GM21423 (cell line): ENCODE results near the gene ADAMTS17.

Experiments used
- ATAC-seq: cut with Tn5 transposase; IDR thresholded peaks from one replicate; pipeline ENCODE4 v1.9.1; 2021; ENCODE audit warnings: mild to moderate bottlenecking, moderate library complexity; ENCODE audit not compliant: unreplicated experiment

The ADAMTS17 gene

DNA sequence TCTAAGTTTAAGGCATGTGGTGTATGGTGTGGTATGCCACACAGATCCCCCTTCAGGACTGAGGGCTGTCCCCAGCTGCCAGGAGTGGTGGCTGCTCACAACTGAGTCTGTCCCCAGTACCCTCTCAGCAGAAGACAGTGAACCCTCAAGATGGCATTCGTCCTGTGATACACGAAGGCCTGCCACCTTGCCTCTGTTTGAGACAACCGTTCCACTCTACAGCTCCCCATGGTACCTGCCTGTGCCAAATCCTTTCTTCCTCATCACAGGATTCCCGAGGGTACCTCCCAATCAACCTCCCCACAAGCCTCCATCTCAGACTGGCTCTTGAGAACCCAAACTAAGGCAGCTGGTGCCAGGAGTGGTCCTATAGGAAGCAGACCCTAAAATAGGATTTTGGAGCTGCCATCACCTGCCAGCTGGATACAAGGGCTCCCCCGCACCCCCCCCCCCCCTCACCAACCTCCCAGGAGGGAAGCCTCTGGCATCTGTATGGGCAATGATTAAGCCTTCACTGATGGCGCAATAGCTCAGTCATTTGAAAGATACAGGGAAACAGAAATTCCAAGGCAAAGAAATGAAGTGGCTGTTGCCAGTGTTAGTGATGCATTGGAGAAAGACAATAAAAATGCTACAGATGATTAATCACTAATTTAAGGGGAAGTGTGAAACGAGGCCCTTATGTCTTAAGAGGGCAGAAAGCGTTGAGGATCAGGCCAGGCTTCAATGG is 378.5 kb downstream of the ADAMTS17 start:
- no peak for ATAC-seq

DNA sequence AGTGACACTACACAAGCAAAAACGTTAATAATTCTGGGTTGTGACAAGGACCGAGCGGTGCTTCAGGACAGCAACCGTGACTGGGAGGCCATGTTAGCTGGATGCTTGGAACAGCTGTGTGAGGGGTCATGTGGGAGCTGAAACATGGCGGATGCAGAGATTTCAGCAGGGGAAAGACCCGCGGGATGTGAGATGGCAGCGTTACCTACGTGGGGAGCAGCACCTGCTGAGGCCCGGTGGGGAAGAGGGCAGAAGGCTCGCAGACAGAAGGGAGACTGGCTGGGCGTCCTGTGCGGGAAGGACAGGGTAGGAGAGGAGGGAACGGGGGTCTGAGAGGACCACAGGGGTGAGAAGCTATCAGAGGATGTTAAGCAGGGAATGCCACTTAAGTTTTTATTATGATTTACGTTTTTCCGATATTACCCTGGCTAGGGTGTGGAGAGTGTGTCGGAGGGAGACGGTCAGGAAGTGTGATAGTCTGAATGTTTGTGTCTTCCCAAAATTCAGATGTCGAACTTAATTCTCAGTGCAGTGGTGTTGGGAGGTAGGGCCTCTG is 379.7 kb downstream of the ADAMTS17 start:
- no peak for ATAC-seq

DNA sequence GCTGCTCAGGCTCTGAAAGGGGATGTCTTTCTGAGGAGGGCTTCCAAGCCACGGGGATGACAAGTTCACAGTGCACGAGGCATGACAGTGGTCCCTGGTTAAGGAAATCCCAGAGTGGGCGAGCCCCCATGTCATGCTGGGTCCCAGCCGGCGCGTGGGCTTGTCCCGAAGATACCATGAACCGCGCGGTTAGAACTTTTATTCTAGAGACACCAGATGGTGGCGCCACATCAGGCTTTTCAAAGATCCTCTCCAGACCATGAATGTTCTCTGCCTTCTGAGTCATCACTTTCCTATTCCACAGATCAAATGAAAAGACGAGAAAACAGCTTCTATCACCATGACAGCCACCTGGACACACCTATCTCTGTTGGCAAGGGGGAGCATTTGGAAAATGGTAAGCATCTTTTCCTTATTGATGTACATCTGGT is 380.7 kb downstream of the ADAMTS17 start:
- ATAC-seq = no peak

DNA sequence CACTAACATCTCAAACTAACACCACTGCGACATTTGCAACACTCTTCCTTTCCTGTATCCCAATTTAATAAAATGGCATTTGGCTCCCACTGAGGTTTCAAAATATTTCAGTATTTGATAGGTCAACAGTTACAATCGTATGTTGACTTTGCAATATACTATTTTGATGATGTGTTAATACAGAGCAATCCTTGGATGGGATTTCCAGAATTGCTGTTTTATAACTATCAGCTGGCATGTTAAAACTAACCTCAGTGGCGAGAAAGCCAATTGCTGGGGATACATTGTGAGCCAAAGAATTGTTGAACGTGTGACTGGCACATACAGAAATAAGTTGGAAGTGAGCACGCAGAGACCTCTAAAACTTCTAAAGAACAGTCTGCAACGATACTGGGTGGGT is 382.4 kb downstream of the ADAMTS17 start:
- no peak for ATAC-seq

DNA sequence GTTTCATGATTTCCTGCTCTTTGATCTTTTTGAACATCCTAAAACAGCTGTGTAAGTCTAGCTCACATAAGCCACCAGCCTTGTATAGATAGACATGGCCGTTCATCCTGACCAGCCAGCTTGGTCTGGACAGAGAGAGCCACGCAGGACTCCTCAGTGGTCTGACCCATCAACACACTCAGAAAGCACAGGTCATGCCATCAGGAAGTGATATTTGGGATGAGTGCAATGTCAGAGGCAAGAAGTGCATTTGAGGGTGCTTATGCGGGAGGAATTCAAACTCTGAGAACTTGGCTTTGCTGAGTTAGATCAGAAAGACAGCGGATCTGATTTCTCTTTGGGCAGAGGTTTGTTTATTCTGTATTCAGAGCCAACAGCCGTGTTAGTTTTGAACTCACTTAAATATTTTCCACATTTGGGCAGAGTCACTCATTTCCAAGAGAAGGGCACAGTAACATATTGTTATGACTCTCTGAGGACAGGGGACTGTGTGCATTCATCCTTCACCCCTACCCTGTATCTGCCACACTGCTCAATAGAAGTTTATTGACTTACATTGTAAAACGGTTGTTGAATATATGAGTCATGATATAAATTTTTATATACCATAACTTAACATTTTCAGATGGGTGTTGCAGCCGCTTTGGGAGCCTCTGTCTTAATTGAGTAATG is 383.2 kb downstream of the ADAMTS17 start:
- ATAC-seq = no peak

DNA sequence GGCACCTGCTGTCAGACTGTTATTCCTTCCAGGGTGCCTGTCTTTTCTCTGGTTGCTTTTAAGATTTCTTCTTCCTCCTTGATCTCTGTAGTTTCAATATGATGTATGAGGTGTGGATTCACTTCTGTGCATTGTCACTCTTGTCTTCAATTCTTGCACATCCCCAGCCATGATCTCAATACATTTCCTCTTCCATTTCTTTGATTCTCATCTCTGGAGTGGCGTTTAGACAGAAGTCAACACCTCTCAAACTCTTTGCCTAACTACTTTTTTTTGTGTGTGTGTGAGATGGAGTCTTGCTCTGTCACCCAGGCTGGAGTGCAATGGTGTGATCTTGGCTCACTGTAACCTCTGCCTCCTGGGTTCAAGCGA is 384.1 kb downstream of the ADAMTS17 start:
- ATAC-seq = no peak

DNA sequence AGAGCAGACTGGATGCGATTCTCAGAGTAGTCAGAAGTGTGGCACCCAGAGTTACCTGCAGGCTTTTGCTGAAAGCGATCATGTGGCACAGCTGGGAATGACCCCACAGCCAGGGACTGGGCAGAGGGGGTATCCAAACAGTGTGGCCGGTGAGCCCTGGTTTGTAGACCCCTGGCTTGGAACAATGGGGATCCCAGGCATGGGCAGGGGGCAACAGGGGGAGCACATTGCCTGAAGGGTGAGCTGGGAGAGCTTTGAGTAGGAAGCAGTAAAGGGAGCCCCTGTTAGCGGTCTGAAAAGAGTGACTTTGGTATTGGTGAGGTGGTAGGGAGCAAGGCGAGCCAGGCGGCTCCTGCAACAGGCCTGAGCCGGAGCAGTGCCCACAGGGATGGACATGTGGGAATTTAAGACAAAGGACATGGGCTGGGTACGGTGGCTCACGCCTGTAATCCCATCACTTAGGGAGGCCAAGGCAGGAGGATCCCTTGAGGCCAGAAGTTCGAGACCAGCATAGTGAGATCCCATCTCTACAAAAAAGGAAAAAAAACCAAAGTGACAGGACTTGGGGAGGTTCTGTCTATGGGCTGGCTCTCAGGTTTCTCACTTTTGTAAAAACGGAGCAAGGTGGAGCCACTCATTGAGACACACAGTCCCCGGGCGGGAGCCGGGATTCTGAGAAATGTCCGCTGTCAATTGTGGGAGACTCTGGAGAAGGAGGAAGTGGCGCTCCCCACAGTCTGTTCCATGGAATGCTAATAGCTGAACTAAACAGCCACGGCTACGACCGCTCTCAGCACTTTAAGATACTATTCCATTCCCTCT is 384.7 kb downstream of the ADAMTS17 start:
- ATAC-seq = no peak

DNA sequence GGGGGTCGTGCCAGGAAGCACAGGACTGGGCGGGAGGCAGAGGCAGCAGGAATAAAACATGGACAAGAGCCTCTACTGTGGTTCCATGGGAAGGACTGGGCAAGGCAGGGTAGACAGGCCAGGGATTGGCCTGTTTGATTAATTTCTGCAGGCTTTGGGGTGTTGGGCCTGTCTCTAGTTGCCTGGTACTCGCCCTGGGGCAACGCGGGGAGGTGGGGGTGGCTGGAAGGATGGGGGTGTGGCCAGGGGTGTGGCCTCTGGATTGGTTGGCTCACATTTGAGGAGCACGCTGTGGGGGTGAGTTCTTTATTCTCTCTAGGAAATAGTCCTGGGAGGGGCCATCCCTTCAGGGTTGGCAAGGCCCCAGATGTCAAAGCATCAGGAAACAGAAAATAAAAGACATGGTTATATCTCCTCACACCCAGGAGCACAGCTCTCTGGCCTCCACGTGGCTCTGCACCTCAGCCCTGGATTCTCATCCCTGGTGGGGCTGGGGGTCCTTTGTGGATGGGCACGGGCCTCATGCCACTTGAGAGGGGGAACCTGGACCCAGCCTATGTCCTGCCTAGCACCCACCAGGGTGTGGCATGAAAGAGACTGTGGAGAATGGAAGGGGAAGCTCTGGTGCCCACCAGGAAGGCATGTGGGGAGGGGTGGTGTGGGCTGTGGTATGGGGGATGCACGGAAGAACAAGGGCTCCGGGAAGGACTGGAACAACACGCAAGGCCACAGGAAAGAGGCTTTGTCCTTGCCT is 385.6 kb downstream of the ADAMTS17 start:
- no peak for ATAC-seq

DNA sequence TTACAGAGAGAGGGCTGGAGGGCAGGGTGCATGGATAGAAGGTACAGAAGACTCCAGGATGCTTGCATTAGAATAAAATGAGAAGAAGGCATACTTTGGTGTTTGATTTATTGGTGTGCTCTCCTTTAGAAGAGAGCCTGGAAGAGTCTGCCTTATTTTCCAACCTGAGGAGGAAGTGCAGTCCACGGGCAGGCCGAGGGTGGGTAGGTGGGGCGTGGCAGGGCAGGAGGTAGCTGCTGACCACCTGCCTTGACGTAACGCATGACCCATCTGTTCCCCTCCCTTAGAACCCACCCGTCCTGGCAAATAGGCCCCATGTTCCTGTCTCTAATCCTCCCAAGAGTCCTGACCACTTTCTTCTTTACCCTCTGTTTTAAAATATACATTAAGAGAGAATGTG is 386.2 kb downstream of the ADAMTS17 start:
- ATAC-seq = no peak

DNA sequence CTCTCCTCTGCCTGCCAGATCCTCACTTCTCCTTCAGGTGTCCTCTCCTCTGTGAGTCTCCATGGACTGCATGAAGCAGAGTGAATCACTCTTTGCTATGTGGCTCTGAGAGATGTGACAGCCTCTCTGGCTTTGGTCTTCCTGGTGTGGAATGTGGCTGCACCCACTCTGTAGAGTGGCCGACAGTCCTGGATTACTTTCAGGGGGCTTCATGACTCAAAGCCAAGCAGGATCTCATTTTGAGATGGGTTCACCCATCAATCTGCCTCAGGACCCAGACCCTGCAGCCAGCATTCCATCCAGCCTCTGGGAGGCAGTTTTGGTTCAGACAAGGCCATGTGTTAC is 386.6 kb downstream of the ADAMTS17 start:
- no peak for ATAC-seq

DNA sequence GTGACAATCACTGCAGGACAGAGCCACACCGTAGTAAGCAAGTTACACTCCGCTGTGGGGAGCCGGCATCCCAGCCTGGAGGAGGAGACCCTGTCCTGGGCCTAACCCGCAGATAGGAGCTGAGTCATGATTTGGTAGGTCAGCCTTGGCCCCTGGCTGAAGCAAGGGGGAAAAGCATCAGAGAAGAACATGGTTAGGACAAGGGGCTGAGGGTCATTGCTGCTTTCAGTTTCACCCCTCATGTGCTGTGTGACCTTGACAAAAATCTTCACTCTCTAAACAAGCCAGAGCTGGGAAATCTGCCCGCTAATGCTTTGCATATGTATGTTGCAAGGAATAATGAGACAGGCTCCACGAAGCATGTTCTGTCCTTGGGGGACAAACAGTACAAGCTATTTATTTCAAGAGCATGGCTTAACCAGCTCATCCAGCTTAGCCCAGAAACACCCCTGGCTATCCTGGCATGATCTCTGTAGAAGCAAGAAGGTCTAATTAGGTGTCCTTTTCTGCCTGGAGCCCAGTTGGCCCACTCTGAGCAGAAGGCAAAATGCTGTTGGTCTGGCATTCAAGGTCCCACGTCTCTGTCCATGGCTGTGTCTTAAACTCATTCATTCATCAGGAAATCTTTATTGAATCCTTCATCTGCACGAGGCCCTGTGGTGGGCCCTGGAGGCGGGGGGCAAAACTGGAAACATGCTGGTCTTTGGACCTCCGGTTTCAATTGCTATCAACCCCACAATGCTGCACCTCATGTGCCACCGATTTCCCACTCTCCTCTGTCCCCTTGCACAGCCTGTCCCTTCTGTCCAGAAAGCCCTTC is 387.2 kb downstream of the ADAMTS17 start:
- no peak for ATAC-seq

DNA sequence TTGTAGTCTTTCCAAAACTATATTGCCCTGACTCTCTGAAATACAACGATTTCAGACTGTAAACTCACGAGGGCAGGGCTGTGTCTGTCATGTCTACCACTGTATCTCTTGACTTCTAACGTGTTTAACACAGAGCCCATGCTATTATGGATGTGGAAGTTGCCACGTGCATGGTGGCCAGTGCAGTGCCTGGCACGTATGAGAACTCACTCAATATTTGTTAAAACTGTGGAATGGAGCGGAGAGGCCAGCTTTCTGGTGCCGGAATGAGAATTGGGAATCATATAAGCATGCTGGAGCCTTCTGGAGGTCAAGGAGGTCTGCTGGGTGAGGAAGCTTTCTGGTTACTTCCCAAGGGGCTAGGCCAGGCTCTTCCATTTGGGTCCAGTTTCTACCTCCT is 387.9 kb downstream of the ADAMTS17 start:
- ATAC-seq = no peak

DNA sequence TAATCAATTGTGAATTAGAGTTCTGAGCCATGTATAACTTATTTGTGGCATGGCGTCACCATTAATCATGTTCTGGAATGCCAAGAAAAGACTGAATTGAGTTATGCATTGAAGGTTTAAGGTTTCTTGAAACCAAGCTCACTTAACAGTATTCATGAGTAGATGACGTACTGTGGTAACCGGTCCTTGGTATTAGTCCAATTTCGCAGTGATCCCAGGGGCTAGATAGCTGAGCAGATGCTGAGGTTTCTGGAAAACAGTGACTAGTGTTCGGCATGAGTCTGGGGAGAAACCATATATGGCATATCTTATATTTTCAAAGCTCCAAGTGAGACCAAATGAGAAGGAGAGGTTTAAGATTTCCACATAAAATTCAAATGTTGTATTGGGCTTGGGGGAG is 390.3 kb downstream of the ADAMTS17 start:
- ATAC-seq = no peak

DNA sequence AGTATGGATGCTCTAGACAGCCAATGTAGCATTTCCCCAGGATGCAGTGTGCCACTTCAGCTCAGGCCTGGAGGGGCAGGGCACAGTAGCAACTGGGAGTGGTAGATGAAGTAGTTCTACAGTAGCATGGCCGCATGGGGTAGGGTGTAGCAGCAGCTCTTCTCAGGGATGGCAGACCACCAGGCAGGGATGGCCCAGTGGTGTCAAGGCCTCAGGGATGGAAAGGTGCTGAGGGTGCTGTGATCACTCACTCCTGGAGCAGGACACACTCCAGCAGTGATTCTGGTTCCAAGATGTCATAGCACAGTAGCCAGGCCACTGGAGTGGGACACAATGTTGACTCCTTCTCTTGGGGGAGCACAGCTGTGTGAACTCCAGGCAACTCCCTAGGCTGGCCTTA is 397.6 kb downstream of the ADAMTS17 start:
- ATAC-seq = no peak

DNA sequence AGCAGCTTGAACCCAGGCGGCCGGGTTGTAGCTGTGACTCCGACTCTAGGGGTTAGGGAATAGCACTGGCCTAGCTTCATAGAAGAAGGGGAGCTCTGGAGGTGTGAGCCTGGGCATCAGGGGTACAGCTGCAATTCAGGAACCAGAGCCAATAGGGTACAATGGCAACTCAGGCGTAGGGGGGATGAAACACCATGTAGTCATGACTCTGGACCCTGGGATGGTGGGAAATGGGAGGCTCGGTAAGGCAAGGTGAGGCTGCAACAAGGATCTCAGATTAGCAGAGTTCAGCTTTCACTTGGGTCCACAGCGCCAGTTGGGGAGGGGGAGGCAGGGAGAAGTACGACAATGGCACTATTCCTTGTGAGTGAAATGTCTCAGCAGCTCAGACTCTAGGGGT is 398.3 kb downstream of the ADAMTS17 start:
- ATAC-seq = no peak

DNA sequence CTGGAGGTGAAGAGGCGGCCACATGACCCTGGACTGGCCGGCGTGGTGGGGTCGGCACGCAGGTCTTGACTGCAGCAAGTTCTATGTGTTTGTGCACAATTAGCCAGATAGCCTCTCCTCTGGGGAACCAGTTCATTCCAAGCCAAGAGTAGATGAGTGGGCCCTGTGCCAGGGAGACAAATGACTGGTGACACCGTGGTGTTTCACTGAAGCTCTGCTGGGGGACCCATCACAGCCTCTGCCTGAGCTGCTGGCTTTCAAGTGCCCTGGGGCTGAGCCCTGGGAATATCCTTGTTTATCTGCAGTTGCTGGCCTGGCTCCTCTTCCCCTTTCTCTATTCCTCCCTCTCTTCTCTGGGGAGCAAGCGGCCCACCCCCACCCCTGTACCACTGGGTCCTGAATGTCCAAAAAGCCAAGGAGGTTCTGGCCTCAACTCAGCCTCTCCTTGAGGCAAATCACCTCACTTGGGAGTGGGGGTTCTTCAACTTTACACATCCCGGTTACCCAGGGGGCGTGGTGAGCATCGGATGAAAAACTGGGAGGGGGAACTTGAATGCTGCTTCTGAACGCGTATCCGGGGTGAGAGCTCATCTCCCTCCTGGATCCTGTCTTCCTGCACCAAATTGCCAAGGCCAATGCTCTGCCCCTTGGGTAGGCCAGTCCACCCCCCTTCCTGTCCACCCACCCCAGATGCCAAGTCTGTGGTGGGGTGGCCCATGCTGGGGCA is 408.9 kb downstream of the ADAMTS17 start:
- ATAC-seq = no peak

DNA sequence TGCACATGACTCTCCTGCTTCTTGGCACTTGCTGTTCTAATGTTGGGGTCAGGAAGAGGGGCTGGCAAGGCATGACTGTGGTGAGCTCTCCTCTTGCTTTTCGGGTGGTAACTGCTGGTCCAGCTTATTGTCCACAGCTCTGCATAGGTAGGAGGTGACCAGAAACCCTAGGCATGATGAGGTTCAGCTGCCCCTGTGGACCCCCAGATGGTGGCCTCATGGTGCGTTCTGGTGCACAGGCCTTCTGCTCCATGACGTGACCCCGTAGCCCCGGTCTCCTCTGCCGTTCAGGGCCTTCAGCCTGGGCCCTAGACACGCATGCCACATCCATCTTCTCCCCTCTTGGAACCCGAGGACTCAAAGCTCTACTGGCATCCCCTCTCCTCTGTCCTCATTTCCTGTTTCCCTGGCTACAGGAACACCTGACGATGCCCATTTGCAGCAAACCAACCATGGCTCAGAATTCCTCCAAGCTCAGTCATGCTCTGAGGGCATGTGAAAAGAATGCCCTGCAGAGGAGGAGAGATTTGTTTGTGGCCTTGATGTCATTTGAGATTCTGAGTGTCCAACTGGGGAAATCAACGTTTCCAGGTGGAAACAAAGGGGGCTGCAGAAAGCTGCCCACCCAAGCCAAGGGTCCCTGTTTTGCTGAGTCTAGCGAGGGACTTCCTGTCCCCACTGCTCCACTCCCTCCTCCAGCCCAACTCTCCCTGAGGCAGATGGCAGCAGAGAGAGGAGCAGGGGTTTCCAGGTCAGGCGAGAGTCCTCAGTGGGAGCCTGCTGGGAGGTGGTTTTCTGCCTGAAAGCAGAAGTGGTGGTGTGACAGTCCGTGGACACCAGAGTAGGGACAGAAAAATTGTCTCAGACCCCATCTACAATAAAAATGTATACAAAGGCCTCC is 409.8 kb downstream of the ADAMTS17 start:
- ATAC-seq = no peak

DNA sequence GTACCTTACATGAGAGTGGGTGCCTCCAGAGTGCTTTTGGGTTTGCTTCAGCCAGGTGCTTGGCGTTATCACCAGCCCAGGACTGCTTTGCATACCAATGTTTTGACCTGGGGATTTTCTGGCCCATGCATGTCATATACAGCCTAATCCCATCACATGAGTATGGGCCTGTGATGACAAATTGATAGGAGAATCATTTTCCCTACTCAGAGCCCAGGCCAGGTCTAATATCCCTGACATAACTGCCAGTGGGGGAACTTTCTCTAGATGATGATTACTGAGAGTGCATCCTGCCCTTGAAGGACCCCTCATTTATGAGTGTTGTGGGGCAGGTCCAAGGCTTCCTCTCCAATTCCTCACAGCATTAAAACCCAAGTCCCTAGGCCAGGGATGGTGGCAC is 411.1 kb downstream of the ADAMTS17 start:
- ATAC-seq = no peak
